Neural cell (in vitro differentiated cells): Measurements from ENCODE around the gene SDSL. TPM values are rescaled to one million over a fixed set of nuclear protein-coding genes. Genes with fewer than 3 reads are reported as not detected.

Source experiments
- H2AFZ ChIP-seq: fragments of 200-600, 300-800 bp; sonication (generic), shearing (Covaris generic); 2 replicates; pipeline ENCODE4 v1.6.0; 2014; ENCODE audit warnings: low read depth, mild to moderate bottlenecking, antibody characterized with exemption, low read length, moderate library complexity
- H3F3A ChIP-seq: fragments of 200-600 bp; shearing (Covaris generic); 2 replicates; pipeline ENCODE4 v1.6.1; 2016; ENCODE audit warnings: mild to moderate bottlenecking, moderate library complexity, mixed read lengths, antibody characterized with exemption, low read length; ENCODE audit not compliant: insufficient read depth, poor library complexity, severe bottlenecking
- H3K27ac ChIP-seq: fragments of 200-600, 300-800 bp; sonication (generic), shearing (Covaris generic); 2 replicates; pipeline ENCODE4 v1.5.1; 2014; ENCODE audit warnings: mild to moderate bottlenecking, low read length, moderate library complexity
- H3K27me3 ChIP-seq: fragments of 300-800, 200-600 bp; sonication (generic), shearing (Covaris generic); 2 replicates; pipeline ENCODE4 v1.6.0; 2014; ENCODE audit warnings: mild to moderate bottlenecking, low read depth, low read length, moderate library complexity; ENCODE audit not compliant: insufficient read depth
- H3K36me3 ChIP-seq: fragments of 300-800, 200-600 bp; sonication (generic), shearing (Covaris generic); 2 replicates; pipeline ENCODE4 v1.5.1; 2014; ENCODE audit warnings: mild to moderate bottlenecking, antibody characterized with exemption, low read length, moderate library complexity; ENCODE audit not compliant: insufficient read depth
- H3K4me2 ChIP-seq: fragments of 300-800, 200-600 bp; sonication (generic), shearing (Covaris generic); 2 replicates; pipeline ENCODE4 v1.6.0; 2014; ENCODE audit warnings: mild to moderate bottlenecking, low read length
- H3K4me3 ChIP-seq: fragments of 300-800, 200-600 bp; sonication (generic), shearing (Covaris generic); 2 replicates; pipeline ENCODE4 v1.5.1; 2014; ENCODE audit warnings: mild to moderate bottlenecking, low read length, moderate library complexity
- H3K79me2 ChIP-seq: fragments of 200-600 bp; shearing (Covaris generic); replicated peaks from 2 replicates; pipeline ENCODE4 v1.6.0; 2014; ENCODE audit warnings: mild to moderate bottlenecking, low read length, moderate library complexity; ENCODE audit not compliant: insufficient read depth
- H3K9ac ChIP-seq: fragments of 300-800, 200-600 bp; sonication (generic), shearing (Covaris generic); 2 replicates; pipeline ENCODE4 v1.6.1; 2016; ENCODE audit warnings: mild to moderate bottlenecking, low read length, mixed read lengths
- H3K9me2 ChIP-seq: fragments of 200-600 bp; shearing (Covaris generic); 2 replicates; pipeline ENCODE4 v1.6.1; 2016; ENCODE audit warnings: mild to moderate bottlenecking, low read length, mixed read lengths; ENCODE audit not compliant: insufficient read depth
- H3K9me3 ChIP-seq: fragments of 200-600, 300-800 bp; sonication (generic), shearing (Covaris generic); 2 replicates; pipeline ENCODE4 v1.6.1; 2016; ENCODE audit warnings: mild to moderate bottlenecking, mixed run types, low read length, moderate library complexity, mixed read lengths
- H4K20me1 ChIP-seq: fragments of 200-600 bp; shearing (Covaris generic); 2 replicates; pipeline ENCODE4 v1.6.1; 2016; ENCODE audit warnings: mild to moderate bottlenecking, mixed run types; ENCODE audit not compliant: insufficient read depth
- EP300 ChIP-seq: fragments of 450-650 bp; conservative IDR thresholded peaks from 2 replicates; pipeline ENCODE4 v1.6.1; 2014; ENCODE audit warnings: antibody characterized with exemption, mild to moderate bottlenecking, moderate library complexity; ENCODE audit not compliant: poor library complexity, severe bottlenecking
- EZH2 ChIP-seq: fragments of 200-600, 300-800 bp; shearing (Covaris generic), sonication (generic); IDR thresholded peaks from 2 replicates; pipeline ENCODE4 v1.6.1; 2014; ENCODE audit warnings: antibody characterized with exemption, low read length, borderline replicate concordance, mild to moderate bottlenecking; ENCODE audit not compliant: insufficient read depth, poor library complexity, severe bottlenecking
- MXI1 ChIP-seq: fragments of 450-650 bp; conservative IDR thresholded peaks from 2 replicates; pipeline ENCODE4 v1.6.1; 2014; ENCODE audit warnings: antibody characterized with exemption, mild to moderate bottlenecking; ENCODE audit not compliant: poor library complexity, severe bottlenecking
- POLR2AphosphoS5 ChIP-seq: IDR thresholded peaks from 2 replicates; pipeline ENCODE4 v1.6.1; 2012
- RAD21 ChIP-seq: fragments of 450-650 bp; conservative IDR thresholded peaks from 2 replicates; pipeline ENCODE4 v1.6.1; 2014; ENCODE audit warnings: antibody characterized with exemption, mild to moderate bottlenecking, moderate library complexity
- SMC3 ChIP-seq: fragments of 450-650 bp; conservative IDR thresholded peaks from 2 replicates; pipeline ENCODE4 v1.6.1; 2014; ENCODE audit warnings: antibody characterized with exemption, mild to moderate bottlenecking, moderate library complexity; ENCODE audit not compliant: poor library complexity
- TAF1 ChIP-seq: IDR thresholded peaks from 2 replicates; pipeline ENCODE4 v1.6.1; 2012; ENCODE audit warnings: low read depth
- polyA plus RNA-seq: library from polyadenylated mRNA; depleted of rRNA; stranded (reverse); fragments of >200 nt; gene quantifications from 2 replicates; pipeline ENCODE4 v1.2.3, GENCODE V29; 2014
- TF ChIP-seq, protein P1 (sequence below): fragments of 450-650 bp; IDR thresholded peaks from 2 replicates; pipeline ENCODE4 v1.5.1; 2014; ENCODE audit warnings: antibody characterized with exemption, mild to moderate bottlenecking, moderate library complexity; ENCODE audit not compliant: poor library complexity, severe bottlenecking
- TF ChIP-seq, protein P2 (sequence below): IDR thresholded peaks from 2 replicates; pipeline ENCODE4 v1.6.1; 2012; ENCODE audit warnings: borderline replicate concordance

SDSL gene
- polyA plus RNA-seq, 1 donor from 2014 or later: 2.7 TPM

DNA sequence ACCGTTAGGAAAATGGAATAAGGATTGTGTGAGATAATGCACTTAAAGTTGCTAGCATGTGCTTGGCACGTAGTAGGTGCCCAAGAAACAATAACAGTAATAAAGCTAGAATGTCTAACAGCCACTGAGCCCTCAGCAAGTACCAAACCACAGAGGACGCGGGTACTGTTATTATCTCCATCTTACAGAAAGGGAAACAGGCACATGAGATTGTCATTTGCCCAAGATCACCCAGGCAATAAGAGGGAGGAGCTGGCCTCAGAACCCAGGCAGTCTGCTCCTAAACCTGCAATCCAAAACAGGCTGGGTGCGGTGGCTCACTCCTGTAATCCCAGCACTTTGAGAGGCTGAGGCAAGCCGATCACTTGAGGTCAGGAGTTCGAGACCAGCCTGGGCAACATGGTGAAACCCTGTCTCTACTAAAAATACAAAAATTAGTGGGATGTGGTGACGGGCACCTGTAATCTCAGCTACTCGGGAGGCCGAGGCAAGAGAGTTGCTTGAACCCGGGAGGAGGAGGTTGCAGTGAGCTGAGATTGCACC is 13.4 kb upstream of the SDSL start:
- Histone ChIP-seq H3K36me3 (no peaks in the 10 kb centered on the region), H3K27me3 (no peaks in the 10 kb centered on the region), H3K4me2 (no peak overlapping the region), H3K9me2 (no peaks in the 10 kb centered on the region), H3F3A (no peaks in the 10 kb centered on the region), H3K9ac (no peak overlapping the region), H2AFZ (no peak overlapping the region), H3K4me3 (no peak overlapping the region), H3K27ac (no peak overlapping the region), H3K79me2 (no peaks in the 10 kb centered on the region), H4K20me1 (no peaks in the 10 kb centered on the region), H3K9me3 (no peaks in the 10 kb centered on the region)
- TF ChIP-seq, protein P1, sequence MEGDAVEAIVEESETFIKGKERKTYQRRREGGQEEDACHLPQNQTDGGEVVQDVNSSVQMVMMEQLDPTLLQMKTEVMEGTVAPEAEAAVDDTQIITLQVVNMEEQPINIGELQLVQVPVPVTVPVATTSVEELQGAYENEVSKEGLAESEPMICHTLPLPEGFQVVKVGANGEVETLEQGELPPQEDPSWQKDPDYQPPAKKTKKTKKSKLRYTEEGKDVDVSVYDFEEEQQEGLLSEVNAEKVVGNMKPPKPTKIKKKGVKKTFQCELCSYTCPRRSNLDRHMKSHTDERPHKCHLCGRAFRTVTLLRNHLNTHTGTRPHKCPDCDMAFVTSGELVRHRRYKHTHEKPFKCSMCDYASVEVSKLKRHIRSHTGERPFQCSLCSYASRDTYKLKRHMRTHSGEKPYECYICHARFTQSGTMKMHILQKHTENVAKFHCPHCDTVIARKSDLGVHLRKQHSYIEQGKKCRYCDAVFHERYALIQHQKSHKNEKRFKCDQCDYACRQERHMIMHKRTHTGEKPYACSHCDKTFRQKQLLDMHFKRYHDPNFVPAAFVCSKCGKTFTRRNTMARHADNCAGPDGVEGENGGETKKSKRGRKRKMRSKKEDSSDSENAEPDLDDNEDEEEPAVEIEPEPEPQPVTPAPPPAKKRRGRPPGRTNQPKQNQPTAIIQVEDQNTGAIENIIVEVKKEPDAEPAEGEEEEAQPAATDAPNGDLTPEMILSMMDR: no peak
- TF ChIP-seq MXI1: no peak
- no peak for TF ChIP-seq EP300
- TF ChIP-seq, protein P2, sequence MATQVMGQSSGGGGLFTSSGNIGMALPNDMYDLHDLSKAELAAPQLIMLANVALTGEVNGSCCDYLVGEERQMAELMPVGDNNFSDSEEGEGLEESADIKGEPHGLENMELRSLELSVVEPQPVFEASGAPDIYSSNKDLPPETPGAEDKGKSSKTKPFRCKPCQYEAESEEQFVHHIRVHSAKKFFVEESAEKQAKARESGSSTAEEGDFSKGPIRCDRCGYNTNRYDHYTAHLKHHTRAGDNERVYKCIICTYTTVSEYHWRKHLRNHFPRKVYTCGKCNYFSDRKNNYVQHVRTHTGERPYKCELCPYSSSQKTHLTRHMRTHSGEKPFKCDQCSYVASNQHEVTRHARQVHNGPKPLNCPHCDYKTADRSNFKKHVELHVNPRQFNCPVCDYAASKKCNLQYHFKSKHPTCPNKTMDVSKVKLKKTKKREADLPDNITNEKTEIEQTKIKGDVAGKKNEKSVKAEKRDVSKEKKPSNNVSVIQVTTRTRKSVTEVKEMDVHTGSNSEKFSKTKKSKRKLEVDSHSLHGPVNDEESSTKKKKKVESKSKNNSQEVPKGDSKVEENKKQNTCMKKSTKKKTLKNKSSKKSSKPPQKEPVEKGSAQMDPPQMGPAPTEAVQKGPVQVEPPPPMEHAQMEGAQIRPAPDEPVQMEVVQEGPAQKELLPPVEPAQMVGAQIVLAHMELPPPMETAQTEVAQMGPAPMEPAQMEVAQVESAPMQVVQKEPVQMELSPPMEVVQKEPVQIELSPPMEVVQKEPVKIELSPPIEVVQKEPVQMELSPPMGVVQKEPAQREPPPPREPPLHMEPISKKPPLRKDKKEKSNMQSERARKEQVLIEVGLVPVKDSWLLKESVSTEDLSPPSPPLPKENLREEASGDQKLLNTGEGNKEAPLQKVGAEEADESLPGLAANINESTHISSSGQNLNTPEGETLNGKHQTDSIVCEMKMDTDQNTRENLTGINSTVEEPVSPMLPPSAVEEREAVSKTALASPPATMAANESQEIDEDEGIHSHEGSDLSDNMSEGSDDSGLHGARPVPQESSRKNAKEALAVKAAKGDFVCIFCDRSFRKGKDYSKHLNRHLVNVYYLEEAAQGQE: no peak

GRCh38 chr12:113409462-113410124 is 12.6 kb upstream of the SDSL start:
- H3F3A ChIP-seq: no peaks in the 10 kb centered on the region
- no peak overlapping the region for H2AFZ ChIP-seq
- TF ChIP-seq POLR2AphosphoS5: no peak
- TF ChIP-seq TAF1: no peak
- TF ChIP-seq EP300: no peak

GRCh38 chr12:113413488-113413939 is 8.7 kb upstream of the SDSL start:
- Histone ChIP-seq H3K4me2 (no peak overlapping the region), H3K4me3 (no peak overlapping the region), H3F3A (no peaks in the 10 kb centered on the region), H4K20me1 (no peaks in the 10 kb centered on the region), H3K79me2 (no peaks in the 10 kb centered on the region), H3K27me3 (no peaks in the 10 kb centered on the region), H3K9me3 (no peaks in the 10 kb centered on the region), H3K9me2 (no peaks in the 10 kb centered on the region), H3K9ac (no peak overlapping the region), H3K36me3 (no peaks in the 10 kb centered on the region), H3K27ac (no peak overlapping the region), H2AFZ (no peak overlapping the region)
- TF ChIP-seq, protein P2: no peak
- TF ChIP-seq EZH2 (no peak), RAD21 (no peak), SMC3 (no peak), POLR2AphosphoS5 (no peak), TAF1 (no peak), EP300 (no peak), MXI1 (no peak)
- TF ChIP-seq, protein P1: no peak

More at GRCh38 chr12:113409462-113410124, 12.6 kb upstream of the SDSL start:
- Histone ChIP-seq H3K9me2 (no peaks in the 10 kb centered on the region), H3K36me3 (no peaks in the 10 kb centered on the region), H4K20me1 (no peaks in the 10 kb centered on the region), H3K9me3 (no peaks in the 10 kb centered on the region), H3K79me2 (no peaks in the 10 kb centered on the region), H3K4me2 (no peak overlapping the region), H3K4me3 (no peak overlapping the region), H3K27ac (no peak overlapping the region), H3K27me3 (no peaks in the 10 kb centered on the region), H3K9ac (no peak overlapping the region)
